HG03439 (cell line): Measurements from ENCODE around the gene FCN2.

Experiments
- ATAC-seq: cut with Tn5 transposase; IDR thresholded peaks from one replicate; pipeline ENCODE4 v1.9.1; 2021; ENCODE audit warnings: mild to moderate bottlenecking, moderate library complexity; ENCODE audit not compliant: unreplicated experiment

The FCN2 gene

GRCh38 chr9:134868751-134869553 is 11.7 kb upstream of the FCN2 start:
- ATAC-seq: no peak

- no peak for ATAC-seq
These were observed 10.9 kb upstream of the FCN2 start for GRCh38 chr9:134869554-134870300.

GRCh38 chr9:134870301-134870694 is 10.3 kb upstream of the FCN2 start:
- ATAC-seq: no peak

GRCh38 chr9:134870746-134871662 is 9.6 kb upstream of the FCN2 start:
- ATAC-seq: no peak

GRCh38 chr9:134871697-134872340 is 8.8 kb upstream of the FCN2 start:
- no peak for ATAC-seq

- no peak for ATAC-seq
These were observed 8.0 kb upstream of the FCN2 start for GRCh38 chr9:134872482-134873231.

GRCh38 chr9:134875371-134875770 is 5.2 kb upstream of the FCN2 start:
- ATAC-seq: no peak

GRCh38 chr9:134877541-134877940 is 3.1 kb upstream of the FCN2 start:
- no peak for ATAC-seq

GRCh38 chr9:134879664-134880483 is 736 bp upstream of the FCN2 start:
- no peak for ATAC-seq

- no peak for ATAC-seq
These were observed 682 bp downstream of the FCN2 start for GRCh38 chr9:134881313-134881670.

GRCh38 chr9:134882204-134882785 is 1.7 kb downstream of the FCN2 start:
- no peak for ATAC-seq

- ATAC-seq: no peak
These were observed 2.6 kb downstream of the FCN2 start for GRCh38 chr9:134883040-134883782.

GRCh38 chr9:134884492-134884891 is 3.9 kb downstream of the FCN2 start:
- ATAC-seq: no peak

GRCh38 chr9:134885001-134885678 is 4.5 kb downstream of the FCN2 start:
- ATAC-seq: no peak

- ATAC-seq: no peak
These were observed 5.2 kb downstream of the FCN2 start for GRCh38 chr9:134885679-134886412.

GRCh38 chr9:134886413-134886913 is 5.9 kb downstream of the FCN2 start:
- no peak for ATAC-seq

GRCh38 chr9:134887219-134887618 is 6.6 kb downstream of the FCN2 start:
- no peak for ATAC-seq
